Stimulated activated CD8-positive, alpha-beta memory T cell treated with anti-CD3 and anti-CD28 coated beads, Interleukin-4, amount 100 ng/mL, for 4 hours (primary cell): ENCODE data around the gene PPIP5K2.
A peak's percentile ranks its signal among the peaks of the same experiment; 100 is the strongest.
"Not testable (repeated sequence)": the region's sequence is repeated elsewhere in the genome, so short reads cannot be mapped to it uniquely, and the experiment has no call there.

ENCODE experiments used
- DNase-seq, 2 donors: peaks; one replicate each; pipeline ENCODE4 v3.0.0-alpha.2; 2020; ENCODE audit warnings: low read depth in 2 of 2, low spot score in 1 of 2

PPIP5K2 gene

GRCh38 chr5:103120607-103121200, 603 bp downstream of the PPIP5K2 start:
- DNase-seq, result no peak

GRCh38 chr5:103122242-103122641, 2.1 kb downstream of the PPIP5K2 start:
- no peak for DNase-seq

GRCh38 chr5:103126557-103126956, 6.5 kb downstream of the PPIP5K2 start:
- DNase-seq, result no peak

- DNase-seq, result no peak
Measured at GRCh38 chr5:103127292-103127817, 7.3 kb downstream of the PPIP5K2 start.

DNA sequence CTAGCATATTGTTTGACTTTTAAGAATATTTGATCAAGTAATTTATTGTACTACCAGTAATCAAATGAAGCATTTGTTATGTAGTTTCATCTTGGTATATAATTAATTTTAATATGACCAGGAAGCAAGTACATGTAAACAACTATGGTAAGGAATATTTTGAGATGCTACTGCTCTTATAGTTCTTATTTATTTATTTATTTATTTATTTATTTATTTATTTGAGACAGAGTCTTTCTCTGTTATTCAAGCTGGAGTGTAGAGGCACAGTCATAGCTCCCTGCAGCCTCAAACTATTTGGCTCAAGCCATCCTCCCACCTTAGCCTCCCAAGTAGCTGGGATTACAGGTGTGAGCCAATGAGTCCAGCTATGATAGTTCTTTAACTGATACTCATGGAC, 8.1 kb downstream of the PPIP5K2 start:
- DNase-seq, result no peak

- DNase-seq, result no peak
Measured at GRCh38 chr5:103132684-103133083, 12.6 kb downstream of the PPIP5K2 start.

DNA sequence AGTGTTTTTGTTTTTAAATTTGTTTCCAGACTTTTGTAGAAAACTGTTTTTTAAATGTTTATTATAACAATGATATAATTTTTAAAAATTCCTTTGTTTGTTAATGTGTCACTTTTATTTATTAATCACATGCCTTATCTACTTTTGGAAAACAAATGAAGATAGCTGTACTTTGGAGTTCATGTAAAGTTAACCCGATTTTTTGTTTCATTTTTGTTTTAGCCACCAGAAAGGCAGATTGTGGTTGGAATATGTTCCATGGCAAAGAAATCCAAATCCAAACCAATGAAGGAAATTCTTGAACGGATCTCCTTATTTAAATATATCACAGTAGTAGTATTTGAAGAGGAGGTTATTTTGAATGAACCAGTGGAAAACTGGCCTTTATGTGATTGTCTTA, 13.1 kb downstream of the PPIP5K2 start:
- DNase-seq, result no peak

DNA sequence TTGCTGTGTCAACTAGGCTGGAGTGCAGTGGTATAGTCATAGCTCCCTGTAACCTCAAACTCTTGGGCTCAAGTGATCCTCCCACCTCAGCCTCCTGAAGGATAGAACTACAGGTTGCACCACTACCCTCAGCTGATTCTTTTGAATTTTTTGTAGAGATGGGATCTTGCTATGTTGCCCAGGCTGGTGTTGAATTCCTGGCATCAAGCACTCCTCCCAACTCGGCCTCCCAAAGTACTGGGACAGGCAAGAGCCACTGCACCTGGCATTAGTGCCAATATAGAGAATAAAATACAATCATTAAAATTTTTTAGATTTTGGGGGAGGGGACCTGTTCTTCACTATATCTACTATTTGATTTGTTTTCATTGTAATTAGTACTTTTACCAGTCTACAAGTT, 15.4 kb downstream of the PPIP5K2 start:
- DNase-seq, result no peak

DNA sequence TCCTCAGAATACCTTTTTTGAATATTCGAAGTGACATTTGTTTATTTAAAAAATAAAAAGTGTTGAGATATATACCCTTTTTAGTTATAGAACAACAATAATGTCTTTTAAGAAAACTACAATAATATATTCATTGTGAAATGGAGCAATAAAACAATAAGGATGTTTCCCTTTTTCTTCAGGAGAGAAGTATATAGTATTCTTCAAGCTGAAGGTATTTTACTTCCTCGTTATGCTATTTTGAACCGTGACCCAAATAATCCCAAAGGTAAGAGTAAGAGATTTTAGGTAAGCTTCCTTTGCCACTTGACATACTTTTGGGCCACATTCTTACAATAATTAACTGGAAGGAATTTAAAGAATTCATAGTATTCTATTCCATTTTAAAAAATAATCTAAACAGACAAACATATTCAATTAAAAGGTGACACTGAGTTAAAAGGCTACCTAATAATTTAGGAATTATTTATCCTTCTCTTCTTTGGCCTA, 18.1 kb downstream of the PPIP5K2 start:
- DNase-seq, result no peak

- peak; percentile 48 to 70 for DNase-seq
Measured at GRCh38 chr5:103139264-103139865, 19.3 kb downstream of the PPIP5K2 start.

DNA sequence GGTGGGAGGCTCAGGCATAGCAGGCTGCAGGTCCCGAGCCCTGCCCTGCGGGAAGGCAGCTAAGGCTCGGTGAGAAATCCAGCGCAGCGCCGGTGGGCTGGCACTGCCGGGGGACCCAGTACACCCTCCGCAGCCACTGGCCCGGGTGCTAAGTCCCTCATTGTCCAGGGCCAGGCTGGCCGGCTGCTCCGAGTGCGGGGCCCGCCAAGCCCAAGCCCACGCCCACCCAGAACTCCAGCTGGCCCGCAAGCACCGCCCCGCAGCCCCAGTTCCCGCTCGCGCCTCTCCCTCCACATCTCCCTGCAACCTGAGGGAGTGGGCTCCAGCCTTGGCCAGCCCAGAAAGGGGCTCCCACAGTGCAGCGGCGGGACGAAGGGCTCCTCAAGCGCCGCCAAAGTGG, 22.0 kb downstream of the PPIP5K2 start:
- not testable (repeated sequence) for DNase-seq

- no peak for DNase-seq
Measured at GRCh38 chr5:103145196-103145595, 25.1 kb downstream of the PPIP5K2 start.

DNA sequence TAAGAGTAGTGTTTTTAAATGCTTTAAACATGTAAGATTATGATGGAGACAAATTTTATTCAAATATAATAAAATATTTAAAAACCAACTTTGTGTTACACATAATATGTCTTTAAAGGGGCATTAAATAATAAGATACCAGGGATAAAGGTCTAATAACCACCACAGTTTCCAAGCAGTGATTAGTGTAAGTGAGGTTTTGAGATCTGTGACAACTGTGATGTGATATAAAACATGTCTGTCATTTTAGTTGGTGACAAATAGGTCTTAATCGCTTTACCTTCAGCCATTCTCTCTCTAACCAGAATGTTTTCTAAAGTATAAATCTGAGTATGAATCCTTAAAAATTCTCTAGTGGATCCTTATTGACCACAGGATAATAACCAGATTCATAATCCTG, 28.1 kb downstream of the PPIP5K2 start:
- no peak for DNase-seq

- DNase-seq, result no peak
Measured at GRCh38 chr5:103151156-103151555, 31.1 kb downstream of the PPIP5K2 start.

DNA sequence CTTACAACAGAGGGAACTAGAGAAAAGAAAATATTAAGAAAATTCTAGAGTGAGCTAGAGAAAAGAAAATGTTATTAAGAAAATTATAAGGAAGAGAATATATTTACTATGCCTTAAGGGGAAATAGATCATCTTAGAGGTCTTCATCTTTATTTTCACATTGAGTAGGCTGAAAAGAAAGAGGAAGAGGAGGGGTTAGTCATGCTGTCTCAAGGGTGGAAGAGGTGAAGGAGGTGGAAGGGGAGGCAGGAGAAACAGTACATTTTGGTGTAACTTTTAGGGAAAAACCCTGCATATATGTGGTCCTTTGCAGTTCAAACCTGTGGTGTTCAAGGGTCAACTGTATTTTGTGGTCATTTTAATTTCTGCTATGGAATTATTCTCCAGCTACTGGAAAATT, 46.6 kb downstream of the PPIP5K2 start:
- no peak for DNase-seq

DNA sequence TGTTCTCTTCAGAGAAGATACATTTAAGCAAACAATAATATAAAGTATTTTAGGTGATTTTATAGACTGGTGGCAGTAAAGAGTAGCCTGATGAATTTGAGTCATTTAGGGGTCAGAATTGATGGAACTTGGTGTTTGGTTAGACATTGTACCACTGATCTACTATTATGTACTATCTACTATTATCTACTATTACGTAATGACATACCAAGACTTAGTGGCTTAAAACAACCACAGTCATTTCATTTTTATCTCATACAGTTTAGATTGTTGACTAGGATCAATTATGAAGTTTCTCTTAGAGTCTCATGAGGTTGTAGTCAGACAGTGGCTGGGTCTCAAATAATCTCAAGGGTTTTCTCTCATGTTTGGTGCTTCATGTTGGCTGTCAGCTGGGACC, 54.0 kb downstream of the PPIP5K2 start:
- no peak for DNase-seq

GRCh38 chr5:103177543-103177942, 57.4 kb downstream of the PPIP5K2 start:
- DNase-seq, result no peak

DNA sequence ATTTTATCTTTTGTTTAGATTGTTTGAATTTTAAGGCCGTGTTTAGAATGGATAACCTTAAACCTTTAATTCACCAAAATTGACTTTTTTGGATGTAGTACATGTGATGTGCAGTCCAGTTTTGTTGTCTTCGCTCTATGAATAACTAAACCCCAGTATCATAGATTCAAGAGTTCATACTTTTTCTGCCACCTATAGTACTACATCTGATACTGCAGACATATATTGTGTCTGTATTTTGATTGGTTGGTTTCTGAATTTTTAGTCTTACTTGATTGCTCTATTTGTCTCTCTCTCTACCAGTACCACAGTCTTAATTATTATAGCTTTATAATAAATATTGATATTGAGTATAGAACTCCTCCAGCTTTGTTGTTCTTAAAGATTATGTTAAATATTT, 58.1 kb downstream of the PPIP5K2 start:
- DNase-seq, result no peak

DNA sequence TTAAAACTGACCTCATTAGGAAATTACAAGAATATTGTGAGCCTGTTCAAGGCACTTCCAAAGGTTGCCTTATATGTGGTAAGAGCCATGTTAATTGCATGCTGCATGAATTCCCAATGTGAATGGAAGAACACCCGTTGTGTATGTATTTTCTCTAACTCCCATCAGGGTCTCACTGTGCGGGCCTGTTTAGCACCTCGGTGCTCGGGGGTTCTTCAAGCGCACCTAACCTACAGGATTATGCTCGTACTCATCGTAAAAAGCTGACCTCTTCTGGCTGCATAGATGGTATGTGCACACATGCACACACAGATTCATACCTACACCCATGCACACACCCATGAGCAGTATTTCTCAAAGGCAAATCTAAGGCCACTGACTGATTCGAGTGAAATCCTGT, 66.1 kb downstream of the PPIP5K2 start:
- DNase-seq, result no peak

GRCh38 chr5:103188436-103188835, 68.3 kb downstream of the PPIP5K2 start:
- no peak for DNase-seq

DNA sequence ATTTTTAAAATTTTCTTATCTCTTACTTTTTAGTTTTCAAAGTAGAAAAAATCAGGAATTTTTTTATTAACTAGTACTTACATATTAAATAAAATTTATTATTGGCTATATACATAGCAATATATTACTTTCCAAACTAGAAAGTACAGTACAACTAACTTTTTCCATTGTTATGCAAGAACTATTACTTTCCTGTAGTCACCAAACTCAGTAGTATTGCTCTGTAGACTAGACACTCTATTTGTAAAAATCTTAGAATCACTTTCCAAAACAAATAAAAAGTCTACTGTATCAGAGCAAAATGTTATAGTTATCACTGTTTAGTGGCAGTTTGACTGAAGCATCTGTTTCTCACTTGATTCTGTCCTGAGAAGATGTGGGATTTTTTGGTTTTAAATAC, 83.1 kb downstream of the PPIP5K2 start:
- no peak for DNase-seq

- not testable (repeated sequence) for DNase-seq
Measured at GRCh38 chr5:103204990-103205389, 84.9 kb downstream of the PPIP5K2 start.
